Esophagus mucosa (tissue), 1 donor: ENCODE measurements around the gene GRIK3. TPM values are rescaled to one million over a fixed set of nuclear protein-coding genes. Genes with fewer than 3 reads are reported as not detected.
"Not testable (repeated sequence)": the region's sequence is repeated elsewhere in the genome, so short reads cannot be mapped to it uniquely, and the experiment has no call there.

Experiments used
- ATAC-seq: fragments of 200-7000 bp; cut with Tn5 transposase; one replicate; pipeline ENCODE4 v1.9.1; 2020
- total RNA-seq: library from RNA; stranded (reverse); gene quantifications from one replicate; pipeline ENCODE4 v1.2.4, GENCODE V29; 2023
- donor health status: DM: yes; HTN: yes; CAD: no.

GRIK3 gene
- 0.04 TPM for total RNA-seq

DNA sequence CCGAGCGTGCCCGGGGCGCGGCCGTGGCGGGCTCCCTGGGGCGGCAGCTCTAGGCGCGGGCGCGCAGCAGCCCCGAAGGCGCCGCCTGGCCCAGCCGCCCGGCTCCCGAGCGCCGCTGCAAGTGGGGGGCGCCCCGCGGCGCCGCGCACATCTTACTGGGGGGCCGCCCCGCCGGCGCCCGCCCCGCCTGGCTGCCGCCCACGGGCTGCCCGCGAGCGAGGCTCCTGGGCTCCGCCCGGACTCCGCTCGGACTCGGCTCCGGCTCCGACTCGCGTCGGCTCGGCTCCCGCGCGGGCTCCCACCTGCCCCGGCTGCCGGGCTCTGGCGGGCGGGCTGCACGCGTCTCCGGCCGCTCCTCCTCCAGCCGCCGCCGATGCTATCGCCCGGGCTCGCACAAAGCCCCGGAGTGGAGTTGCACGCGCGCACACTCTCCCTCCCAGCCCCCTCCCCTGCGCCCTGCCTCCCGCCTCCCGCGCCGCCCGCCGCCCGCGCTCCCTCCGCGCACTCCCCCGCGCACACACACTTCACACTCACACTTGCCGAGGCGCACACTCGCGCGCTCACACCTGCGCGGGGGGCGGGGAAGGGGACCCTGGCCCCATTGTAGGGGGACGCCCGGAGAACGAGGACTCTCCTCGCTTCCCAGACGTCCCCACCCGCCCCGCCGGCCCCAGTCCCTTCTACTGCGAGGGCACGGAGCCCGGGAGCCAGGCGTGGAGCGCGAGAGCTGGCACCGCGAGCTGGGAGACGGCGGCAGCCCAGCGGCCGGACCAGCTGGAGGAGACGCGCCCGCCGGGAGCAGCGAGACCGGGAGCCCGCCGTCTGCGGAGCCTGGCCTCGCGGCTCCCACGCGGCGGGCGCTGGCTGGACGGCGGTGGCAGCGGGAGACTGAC lies at the start of gene GRIK3:
Gene GRIK3, minus strand, starts transcription at position 395 of the 893 bp plus-strand sequence. CDS start 407 bp downstream, outside the sequence.
- peak; percentile 19 for ATAC-seq

DNA sequence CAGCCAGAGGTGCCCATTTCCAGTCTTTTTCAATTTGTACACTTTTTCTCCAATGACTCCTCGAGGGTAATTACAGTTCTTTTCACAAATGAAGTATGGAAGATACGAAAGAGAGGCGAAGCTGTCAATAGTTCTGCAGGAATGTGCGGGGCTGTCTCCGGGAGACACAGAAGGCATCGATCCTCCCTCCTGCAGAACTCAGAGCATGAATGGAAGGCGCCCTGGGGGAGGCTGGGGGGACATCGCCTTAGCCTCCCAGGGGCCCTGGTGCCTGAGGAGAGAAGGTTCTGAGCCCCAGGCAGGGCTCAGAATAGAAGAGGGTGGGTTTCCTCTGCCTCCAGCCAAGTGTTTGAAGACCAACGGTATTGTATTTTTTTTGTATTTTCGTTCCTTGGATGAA lies 49.7 kb upstream of the GRIK3 start:
- no peak for ATAC-seq

DNA sequence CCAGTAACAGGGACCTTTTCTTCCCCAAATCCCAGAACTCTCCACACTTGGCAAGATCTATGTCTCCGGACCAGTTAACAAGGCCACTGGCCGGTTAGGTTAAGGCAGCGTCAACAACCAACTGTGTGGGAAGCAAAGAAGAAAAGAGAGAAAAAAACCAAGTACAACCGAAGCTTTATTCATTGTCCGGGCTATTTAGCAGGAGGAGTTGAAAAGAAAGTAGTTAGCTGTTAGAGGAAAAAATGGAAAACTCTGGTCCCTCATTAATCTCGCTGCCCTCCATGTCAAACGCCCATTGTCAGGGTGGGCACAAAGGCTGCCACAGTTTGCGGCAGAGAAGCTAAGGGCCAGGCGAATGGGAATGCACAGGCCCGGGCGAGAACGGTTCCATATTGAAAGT lies 49.3 kb upstream of the GRIK3 start:
- no peak for ATAC-seq

DNA sequence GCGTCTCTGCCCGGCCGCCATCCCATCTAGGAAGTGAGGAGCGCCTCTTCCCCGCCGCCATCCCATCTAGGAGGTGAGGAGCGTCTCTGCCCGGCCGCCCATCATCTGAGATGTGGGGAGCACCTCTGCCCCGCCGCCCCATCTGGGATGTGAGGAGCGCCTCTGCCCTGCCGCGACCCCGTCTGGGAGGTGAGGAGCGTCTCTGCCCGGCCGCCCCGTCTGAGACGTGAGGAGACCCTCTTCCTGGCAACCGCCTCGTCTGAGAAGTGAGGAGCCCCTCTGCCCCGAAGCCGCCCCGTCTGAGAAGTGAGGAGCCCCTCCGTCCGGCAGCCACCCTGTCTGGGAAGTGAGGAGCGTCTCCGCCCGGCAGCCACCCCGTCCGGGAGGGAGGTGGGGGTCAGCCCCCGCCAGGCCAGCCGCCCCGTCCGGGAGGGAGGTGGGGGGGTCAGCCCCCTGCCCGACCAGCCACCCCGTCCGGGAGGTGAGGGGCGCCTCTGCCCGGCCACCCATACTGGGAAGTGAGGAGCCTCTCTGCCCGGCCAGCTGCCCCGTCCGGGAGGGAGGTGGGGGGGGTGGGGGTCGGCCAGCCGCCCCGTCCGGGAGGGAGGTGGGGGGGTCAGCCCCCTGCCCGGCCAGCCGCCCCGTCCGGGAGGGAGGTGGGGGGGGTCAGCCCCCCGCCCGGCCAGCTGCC lies 46.1 kb upstream of the GRIK3 start:
- ATAC-seq = not testable (repeated sequence)

DNA sequence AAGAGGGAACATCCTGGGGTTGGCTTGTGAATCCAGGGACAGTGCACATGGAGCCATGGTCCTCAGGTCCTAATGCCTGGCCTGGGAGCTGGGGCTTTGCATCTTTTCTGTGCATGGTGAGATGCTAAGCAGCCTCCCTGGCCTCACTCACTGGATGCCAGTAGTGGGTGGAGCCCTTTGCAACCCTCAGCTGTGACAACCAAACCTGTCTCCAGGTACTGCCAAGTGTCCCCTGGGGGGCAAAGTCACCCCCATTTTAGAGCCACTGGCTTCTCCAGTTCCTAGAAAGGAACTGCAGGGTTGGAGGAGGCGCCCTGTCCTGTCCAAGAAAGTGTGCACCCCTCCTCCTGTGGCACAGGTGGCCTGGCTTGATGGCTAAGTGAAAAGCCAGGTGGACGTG lies 44.6 kb upstream of the GRIK3 start:
- no peak for ATAC-seq

DNA sequence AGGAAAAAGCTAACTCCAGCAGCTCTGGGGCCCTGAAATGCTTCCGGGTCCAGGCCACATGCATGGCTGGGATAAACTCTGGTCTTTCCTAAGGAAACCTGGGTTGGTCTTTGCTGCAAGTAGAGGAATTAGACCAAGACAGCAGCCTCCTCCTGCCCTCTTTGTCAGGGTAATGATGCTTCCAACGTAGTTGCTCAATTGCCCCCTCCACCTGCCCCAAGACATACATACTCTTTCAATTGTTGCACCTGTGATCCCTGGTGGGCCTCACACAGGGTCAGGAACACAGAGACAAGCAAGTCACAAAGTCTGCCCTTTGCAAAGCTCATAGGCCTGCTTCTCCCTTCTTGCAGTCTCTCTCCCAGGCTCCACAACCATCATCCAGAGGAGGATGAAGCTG lies 41.9 kb upstream of the GRIK3 start:
- ATAC-seq = no peak

DNA sequence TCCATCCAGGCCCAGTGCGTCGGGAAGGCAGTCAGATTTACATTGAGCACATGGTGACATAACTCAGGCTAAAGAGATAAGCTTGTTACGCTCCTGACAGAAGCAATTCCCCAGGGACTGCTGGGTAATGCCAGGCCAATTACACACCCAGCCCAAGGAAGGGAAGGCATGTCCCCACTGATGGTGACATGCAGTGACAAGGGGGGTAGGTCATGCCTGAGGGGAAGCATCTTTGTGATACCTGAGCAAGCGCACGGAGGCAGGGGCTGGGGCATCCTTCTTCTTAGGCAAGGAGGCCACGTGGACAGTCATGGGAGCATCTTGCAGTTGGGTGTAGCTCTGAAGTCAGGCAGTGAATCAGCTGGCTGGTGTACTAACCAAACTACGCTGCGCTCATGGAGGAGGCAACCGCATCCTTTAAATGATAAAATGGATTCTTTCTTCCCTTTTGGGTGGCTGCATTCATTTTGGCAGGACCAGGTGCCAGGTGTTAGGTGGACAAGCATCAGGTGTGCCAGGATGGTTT lies 39.6 kb upstream of the GRIK3 start:
- no peak for ATAC-seq

DNA sequence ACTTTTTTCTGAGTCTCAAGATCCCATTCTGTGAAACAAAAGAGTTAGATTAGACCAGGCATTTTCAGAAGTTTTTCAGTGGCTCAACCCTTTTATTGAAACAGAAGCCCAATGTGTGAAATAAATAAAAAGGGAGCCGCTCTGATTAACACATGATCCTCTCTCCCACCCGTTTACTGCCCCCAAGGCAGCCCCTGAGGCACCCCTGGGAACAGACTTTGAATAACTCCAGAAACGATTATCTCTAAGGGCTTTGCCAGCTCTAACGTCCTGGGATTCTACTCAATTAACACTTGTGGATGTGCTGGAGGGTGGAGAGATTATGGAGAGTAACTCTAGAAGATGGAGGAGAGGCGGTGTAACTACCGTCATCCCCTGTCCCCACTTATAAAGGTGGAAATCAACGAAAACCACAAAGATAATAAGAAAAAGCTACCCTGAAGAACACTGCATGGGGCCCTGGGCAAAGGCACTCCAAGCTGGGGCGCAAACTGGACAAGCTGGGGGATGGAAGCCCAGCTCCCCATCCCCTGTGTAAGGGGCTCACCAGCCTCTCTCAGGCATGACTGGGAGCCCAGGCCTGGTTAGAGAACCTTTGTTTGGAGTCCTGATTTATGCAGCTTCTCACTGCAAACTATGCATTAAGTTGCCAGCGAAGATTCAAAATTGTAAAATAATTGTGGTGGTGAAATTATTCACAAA lies 39.0 kb upstream of the GRIK3 start:
- no peak for ATAC-seq

DNA sequence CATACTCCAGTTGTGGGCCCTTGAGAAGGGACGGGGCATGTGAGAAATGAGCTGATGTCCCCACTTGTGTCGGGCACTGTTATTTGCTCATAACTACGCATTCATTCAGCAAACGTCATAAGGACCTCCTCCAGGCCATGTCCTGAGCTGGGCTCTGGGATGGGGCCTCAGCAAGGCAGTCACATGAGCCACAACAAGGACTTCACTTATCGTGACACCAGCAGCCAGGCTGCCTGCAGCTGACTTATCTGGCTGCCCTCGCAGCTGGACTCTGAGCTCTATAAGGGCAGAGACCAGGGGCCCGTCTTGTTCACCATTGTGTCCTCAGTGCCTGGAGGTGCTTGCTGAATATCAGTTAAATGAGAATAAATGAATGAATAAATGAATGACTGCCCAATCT lies 37.5 kb upstream of the GRIK3 start:
- ATAC-seq = no peak

DNA sequence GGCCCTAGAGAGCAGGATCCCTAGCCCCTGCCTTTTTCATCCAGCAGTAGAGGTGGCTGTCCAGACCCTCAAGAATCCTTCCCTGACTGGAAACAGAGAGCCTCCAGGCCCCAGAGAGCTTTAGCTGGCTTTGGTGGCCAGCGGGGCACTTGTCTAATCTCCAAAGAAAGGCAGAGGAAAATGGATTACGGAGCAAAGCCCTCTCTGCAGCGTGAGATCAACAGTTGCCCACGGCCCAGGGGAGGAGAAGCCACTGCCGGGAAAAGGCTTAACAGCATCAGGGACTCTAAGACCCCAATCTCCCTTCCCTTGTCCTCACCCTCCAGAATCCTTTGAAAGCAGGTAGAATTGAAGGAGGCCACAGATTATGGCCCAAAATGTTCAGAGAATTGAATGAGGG lies 35.8 kb upstream of the GRIK3 start:
- ATAC-seq = no peak

DNA sequence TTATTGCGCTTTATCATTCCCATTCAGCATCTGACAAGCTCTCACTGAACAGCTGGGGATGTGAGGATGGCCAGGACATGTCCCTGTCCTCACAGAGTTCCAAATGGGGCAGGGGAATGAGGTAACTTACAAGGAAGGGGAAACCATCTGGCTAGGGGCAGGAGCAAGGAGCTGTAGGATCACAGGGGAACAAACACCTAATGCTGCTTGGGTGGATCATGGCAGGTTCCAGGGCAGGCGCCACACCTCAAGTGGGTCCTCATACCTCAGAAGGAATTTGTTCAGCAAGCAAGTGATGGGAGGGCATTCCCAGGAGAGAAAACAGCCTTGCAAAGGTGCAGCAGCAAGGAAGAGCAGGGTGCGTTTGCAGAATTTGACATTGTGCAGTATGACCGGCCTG lies 35.1 kb upstream of the GRIK3 start:
- ATAC-seq = no peak

DNA sequence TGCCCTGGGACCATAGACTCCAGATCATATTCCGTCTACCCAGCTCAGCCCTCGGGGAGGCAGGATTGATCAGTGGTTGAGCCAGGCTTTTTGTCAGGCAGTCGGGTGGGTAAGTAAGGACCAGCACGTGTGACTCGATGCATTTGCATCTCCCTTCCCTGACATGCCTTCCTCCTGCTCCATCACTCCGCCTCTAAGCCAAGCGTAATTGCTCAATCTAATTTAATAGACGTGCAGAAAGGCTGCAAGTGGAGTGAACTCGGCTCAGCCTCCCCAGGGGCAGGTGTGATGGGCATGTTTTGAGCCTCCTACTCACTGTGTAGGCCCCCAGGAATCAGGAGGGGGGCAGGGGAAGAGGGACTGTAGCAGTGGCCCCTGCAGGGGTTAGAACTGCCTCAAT lies 34.6 kb upstream of the GRIK3 start:
- ATAC-seq = no peak

DNA sequence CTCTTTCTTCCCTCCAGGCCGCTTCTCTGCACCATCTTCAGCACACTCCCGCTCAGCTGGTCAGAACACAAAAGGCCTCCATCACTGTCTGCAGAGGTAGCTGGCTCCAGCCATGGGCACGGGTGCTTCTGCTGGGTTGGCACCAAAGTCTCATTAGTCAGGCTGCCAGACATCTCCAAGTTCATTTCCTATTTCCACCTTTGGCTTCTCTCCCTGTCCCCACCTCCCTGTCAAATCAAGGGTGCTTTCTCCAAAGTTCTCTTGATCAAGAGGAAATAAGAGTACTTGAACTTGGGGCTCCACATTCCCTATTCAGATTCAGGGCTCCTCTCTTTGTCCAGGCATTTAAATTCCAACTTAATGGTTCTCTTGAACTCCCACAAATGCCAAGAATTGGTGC lies 33.9 kb upstream of the GRIK3 start:
- ATAC-seq = no peak

DNA sequence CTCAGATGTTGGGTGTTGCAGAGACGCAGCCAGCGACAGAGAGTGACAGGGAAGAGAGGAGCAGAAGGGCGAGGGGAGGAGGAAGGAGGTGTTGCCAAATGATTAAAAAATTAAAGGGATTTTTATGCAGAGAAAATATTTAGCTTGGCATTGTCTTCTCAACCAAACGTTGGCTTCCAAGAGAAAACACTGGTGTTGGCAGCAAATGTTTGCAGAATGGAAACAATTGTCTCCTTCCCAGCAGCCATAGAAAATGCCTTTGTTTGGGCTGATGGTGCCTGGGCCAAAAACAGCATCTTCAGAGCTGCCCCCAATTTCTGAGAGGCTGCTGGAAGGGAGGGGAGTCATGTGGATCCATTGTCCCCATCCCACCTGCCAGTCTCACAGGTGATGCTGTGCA lies 29.7 kb upstream of the GRIK3 start:
- no peak for ATAC-seq

DNA sequence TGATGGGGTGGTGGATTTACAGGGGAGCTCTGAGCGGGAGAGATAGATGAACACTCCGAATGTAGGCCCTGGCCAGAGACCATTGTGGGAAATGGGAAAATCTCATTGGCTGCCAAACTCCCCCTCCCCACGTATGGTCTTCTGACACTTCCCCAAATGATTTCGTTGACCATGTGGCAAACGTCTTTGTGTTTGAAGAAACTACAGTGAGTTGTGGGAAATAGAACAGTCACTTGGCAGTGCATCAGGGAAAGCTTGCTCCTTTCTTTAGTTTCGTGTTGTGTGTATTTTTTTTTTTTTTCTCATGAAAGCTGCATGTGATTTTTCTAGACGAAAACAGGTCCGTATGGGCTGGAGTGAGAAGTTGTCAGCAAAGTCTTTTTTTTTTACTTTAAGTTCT lies 25.0 kb upstream of the GRIK3 start:
- ATAC-seq = no peak

DNA sequence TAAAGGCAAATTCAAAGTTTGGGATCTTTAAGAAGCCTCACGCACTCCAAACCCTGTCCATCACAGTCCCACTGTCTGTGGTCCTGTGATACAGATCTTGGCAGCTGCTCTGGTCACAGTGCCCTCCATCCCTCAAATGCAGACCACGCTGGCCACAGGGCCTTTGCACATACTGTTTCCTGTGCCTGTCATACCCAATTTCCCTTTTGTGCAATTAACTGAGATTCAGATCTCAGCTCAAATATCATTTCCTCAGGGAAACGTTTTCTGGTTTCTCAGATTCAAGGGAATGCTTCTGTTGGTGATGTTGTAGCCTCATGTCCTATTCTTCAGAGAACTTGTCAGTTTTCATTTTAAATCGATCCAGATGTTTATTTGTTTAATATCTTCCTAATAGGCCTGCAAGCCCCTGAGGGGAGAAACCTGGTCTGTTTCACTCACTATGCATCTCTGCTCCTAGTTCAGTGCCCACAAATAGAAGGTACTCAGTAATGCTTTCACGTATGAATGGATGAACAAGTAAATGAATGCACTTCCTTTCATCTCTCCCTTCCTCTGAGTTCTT lies 24.2 kb upstream of the GRIK3 start:
- ATAC-seq = no peak

DNA sequence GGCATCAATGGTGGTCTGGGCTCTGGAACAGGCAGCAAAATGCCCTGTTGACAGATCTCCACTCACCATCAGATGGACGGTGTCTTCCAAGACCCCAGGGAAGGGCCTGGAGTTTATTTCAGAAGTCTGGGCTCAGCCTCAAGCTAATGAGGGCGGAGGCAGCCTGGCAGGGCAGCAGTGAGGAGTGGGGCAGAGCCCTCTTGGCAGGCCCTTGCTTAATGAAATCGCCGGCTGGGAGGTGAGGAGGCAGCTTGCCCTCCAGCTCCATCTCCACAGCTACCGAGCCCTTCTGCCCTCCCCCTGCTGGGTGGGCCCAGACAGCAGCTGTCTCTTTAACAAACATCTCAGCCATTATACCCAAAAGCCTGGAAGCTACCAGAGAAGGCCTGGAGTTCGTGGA lies 22.0 kb upstream of the GRIK3 start:
- no peak for ATAC-seq

DNA sequence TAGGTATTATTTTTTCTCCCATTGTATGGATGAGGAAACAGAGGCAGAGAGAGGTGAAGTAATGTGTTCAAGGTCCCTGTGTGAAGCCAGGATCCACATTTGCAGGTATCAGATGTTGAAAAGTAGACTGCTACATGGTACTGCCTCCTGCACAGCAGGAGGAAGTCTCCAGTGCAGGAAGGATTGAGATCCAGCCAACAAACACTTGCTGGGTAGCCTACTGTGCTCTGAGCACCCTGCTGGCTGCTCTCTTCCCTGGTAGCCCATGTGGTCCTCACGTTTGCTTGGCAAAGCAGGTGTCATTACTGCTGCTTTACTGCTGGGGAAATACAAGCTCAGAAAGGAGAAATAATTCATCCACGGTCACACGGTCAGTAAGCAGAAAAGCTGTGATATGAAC lies 21.3 kb upstream of the GRIK3 start:
- no peak for ATAC-seq

DNA sequence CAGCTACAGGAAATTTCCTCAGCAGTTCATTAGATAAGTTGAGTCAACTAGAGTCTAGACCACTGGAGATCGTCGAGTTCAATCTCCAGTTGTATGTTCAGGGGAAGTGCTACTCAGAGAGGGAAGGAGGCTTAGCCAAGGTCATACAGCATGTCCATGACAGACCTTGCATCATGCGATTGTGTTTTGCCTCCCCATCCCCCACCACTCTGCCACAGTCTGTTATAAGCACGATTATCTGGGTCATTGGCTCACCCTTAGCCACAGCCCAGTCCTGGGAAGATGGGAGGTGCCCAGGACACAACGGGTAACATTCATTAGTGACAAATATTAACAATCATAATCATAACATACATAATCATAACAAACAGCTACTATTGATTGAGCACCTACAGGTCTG lies 18.9 kb upstream of the GRIK3 start:
- ATAC-seq = no peak

DNA sequence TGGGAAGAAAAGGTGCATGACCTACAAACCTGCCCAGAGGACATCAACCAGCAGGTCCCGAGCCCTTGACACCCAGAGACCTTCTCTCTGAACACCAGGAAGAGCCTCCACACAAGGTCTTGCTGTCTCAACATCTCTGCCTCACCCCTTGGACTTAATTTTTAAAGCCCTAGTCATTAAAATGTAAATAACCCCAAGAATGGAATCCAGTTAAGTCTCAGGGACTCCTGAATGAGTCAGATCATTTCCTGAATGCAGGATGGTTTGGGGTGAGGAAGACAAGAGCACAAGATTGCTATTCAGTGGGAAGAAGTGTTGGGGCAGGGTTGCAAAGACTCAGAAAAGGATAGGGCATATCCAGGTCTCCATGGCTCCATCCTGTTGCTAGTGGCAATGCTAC lies 17.8 kb upstream of the GRIK3 start:
- ATAC-seq = no peak

DNA sequence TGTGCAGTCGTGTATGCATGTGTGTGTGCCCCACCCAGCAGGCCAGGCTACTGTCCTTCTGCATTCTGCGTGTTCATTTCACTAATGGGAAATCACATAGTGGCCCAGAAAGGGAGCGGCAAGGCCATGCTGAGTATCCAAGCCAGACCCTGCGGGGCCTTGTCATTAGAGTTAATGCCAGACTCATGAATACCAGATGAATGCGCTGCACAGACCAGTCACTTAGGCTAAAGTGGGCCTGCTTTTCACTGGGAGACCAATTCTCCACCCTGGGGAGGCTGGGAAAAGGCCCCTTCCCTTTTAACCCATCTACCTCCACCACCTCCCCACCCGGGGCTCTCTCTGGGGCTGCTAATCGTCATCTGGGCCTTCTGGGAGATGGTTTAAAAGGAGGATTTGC lies 17.0 kb upstream of the GRIK3 start:
- ATAC-seq = no peak

DNA sequence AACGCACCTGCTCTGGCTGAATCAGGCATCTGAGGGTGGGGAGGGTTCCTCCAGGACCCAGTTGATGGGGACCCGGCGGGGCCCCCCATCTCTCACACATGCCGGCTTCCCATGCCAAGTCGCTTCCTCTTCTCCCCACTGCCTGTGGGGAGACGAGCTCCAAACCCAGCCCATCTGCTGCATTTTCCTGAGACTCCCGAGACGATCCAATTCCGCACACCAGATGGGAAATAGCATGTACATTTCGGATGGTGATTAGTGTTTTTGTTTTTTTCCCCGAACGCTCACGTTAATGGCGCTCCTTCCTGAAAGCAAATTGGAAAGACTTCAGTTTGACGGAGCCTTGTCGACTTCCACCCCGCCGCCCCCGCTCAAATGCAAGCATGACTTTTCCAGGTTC lies 13.2 kb upstream of the GRIK3 start:
- no peak for ATAC-seq

DNA sequence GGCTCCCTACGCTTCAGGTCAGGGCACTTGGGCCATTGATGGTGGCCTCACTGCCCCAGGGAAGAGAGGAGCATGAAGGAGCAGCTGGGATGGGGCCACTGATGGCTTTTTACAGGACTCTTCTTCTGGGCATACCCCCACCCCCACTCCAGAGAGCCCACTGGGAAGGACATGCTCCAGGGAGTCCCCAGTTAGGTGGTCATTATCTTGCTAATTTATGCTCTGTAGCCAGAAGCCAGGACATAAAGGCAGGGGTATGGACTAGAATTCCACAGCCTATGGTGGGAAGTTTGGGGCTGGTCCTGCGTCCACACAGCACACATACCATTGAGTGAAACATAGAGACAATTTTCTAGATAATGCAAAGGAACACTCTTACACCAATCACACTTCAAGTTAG lies 8.8 kb upstream of the GRIK3 start:
- ATAC-seq = no peak
